ENCODE results near the gene BPIFB1. TPM values are rescaled to one million over a fixed set of nuclear protein-coding genes. Genes with fewer than 3 reads are reported as not detected.
A peak's percentile ranks its signal among the peaks of the same experiment; 100 is the strongest.

BPIFB1 gene
- total RNA-seq, 1 donor from 2014 or later, result not detected

DNA sequence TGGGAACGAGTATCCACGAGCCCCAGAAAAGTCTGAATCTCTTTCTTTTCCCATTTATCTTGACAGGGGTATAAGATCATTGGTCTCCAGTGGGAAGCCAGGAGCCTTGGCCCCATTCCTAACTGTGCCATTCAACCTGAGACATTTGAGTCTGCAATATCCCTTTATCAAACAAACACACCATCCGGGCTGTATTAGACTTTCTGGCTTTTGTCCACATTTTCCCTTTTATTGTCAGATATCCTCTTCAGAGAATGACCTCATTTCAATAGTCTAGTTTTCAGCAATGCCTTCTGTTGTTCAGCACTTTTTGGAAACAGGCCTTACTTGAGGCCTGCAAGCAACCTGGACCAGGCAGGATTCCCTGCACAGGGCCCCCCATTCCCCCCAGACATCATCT, 31.5 kb upstream of the BPIFB1 start:
- TF ChIP-seq, protein P1, sequence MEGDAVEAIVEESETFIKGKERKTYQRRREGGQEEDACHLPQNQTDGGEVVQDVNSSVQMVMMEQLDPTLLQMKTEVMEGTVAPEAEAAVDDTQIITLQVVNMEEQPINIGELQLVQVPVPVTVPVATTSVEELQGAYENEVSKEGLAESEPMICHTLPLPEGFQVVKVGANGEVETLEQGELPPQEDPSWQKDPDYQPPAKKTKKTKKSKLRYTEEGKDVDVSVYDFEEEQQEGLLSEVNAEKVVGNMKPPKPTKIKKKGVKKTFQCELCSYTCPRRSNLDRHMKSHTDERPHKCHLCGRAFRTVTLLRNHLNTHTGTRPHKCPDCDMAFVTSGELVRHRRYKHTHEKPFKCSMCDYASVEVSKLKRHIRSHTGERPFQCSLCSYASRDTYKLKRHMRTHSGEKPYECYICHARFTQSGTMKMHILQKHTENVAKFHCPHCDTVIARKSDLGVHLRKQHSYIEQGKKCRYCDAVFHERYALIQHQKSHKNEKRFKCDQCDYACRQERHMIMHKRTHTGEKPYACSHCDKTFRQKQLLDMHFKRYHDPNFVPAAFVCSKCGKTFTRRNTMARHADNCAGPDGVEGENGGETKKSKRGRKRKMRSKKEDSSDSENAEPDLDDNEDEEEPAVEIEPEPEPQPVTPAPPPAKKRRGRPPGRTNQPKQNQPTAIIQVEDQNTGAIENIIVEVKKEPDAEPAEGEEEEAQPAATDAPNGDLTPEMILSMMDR (conservative IDR thresholded peaks at IDR 0.05; ENCODE audit: low read depth, low read length), result no peak
- DNase-seq (ENCODE audit: low read depth), result no peak
- H3K4me3 ChIP-seq (ENCODE audit: low read depth, low read length), result no peak overlapping the region

DNA sequence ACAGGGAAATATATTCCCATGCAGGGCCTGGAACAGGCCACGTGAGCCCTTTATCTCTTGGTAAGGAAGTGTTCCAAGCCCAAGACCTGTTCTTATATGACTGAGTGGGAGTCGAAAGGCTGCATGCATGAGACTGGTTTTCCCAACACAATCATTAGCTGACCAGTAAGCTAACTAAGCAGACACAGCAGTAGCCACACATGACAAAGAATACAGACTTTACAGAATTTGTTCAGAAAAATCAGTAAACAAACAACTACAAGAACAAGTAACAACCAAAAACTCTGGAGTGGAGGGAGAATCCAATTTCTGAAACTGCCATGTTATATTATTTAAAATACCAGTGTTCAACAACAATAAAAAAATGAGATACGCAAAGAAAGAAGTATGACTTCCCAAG, 30.6 kb upstream of the BPIFB1 start:
- DNase-seq (ENCODE audit: low read depth), result no peak
- H3K4me3 ChIP-seq (ENCODE audit: low read depth, low read length), result no peak overlapping the region
- TF ChIP-seq, protein P1 (conservative IDR thresholded peaks at IDR 0.05; ENCODE audit: low read depth, low read length), result no peak

DNA sequence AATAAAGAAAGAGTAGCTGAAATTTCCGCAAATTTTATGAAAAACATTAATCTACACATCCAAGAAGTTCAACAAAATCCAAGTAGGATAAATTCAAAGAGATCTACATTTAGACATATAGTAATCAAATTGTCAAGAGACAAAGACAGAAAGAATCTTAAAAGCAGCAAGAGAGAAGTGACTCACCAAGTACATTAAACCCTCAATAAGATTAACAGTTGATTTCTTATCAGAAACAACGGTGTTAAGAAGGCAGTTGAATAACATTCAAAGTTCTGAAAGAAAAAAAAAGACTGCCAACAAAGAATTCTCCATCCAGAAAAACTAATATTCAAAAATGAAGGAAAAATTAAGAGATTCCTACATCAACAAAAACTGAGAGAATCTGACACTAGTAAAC, 28.0 kb upstream of the BPIFB1 start:
- no peak overlapping the region for H3K4me3 ChIP-seq (ENCODE audit: low read depth, low read length)
- TF ChIP-seq, protein P1 (conservative IDR thresholded peaks at IDR 0.05; ENCODE audit: low read depth, low read length), result no peak
- no peak for DNase-seq (ENCODE audit: low read depth)

DNA sequence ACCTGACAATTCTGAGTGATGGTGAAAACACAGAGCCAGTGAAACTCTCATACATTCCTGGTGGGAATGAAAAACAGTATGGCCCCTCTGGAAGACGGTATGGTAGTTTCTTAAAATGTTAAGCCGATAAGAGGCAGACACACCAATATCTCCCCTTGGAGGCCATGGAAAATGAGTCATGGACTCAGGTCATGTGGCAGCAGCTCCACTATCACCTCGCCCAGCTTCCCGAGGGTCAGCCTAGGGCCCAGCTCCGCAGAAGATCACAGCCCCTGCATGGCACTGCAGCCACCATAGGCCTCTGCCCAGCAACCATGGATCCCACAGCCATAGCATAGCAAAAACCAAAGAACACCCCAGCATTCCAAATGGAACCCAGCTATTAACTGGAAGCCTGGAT, 25.8 kb upstream of the BPIFB1 start:
- DNase-seq (ENCODE audit: low read depth), result no peak
- H3K4me3 ChIP-seq (ENCODE audit: low read depth, low read length), result no peak overlapping the region
- TF ChIP-seq, protein P1 (conservative IDR thresholded peaks at IDR 0.05; ENCODE audit: low read depth, low read length), result no peak

DNA sequence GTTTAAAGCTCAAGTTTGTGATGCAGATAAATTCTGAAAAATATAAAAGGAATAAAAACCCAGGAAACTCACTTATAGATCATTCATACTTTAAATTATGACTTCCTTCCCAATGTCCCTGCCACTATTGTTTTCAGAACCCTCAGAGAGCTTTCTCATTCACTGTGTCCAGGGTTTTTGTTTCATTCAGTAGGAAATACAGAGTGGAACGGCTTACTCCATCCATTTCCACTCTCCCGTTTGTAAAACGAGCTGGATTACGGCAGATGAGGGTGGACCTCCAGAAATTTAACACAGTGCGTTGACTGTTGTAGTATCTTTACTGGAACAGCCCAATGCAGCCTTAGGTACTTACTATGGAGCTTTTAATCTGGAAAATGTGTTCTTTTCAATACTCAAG, 23.6 kb upstream of the BPIFB1 start:
- TF ChIP-seq, protein P1 (conservative IDR thresholded peaks at IDR 0.05; ENCODE audit: low read depth, low read length), result no peak
- DNase-seq (ENCODE audit: low read depth), result no peak
- H3K4me3 ChIP-seq (ENCODE audit: low read depth, low read length), result no peak overlapping the region

DNA sequence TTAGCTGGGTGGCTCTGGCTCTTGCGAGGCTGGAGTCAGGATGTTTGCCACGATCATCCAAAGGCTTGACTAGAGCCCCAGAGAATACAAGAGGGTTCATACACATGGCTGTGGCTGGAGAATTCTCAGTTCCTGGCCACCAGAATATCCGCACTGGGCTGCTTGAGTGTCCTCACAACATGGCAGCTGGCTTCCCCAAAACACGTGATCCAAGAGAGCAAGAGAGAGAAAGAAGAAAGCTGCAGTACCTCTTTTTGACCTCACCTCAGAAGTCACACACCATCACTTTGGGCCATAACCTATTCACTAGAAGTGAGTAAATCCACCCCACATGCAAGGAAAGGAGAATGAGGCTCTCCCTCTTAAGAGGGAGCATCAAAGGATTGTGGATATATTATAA, 21.5 kb upstream of the BPIFB1 start:
- no peak overlapping the region for H3K4me3 ChIP-seq (ENCODE audit: low read depth, low read length)
- TF ChIP-seq, protein P1 (conservative IDR thresholded peaks at IDR 0.05; ENCODE audit: low read depth, low read length), result no peak
- DNase-seq (ENCODE audit: low read depth), result no peak

DNA sequence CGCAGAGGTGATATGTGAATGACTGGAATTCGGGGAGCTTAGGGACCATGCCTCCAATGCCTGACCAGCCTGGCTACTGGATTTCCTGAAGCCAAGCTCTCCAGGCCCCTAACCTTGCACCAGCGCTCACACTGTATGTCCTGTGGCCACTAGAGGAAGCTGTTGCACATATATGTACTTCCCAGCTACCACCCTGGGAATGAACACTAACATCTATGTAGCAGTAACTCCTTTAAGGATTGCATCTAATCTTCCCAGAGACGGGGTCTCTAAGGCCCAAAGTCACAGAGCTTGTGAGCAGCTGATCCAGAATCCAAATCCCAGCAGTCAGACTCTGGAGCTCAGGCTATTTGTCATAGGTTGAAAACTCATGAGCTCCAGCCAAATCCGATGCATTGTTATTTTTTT, 20.4 kb upstream of the BPIFB1 start:
- no peak overlapping the region for H3K4me3 ChIP-seq (ENCODE audit: low read depth, low read length)
- TF ChIP-seq, protein P1 (conservative IDR thresholded peaks at IDR 0.05; ENCODE audit: low read depth, low read length), result peak; percentile 93
- peak; percentile 12 for DNase-seq (ENCODE audit: low read depth)

Measured in epithelial cell of proximal tubule (primary cell).